Measurements from ENCODE around the gene CSRP1. TPM values are rescaled to one million over a fixed set of nuclear protein-coding genes. Genes with fewer than 3 reads are reported as not detected.

CSRP1 gene
- total and polyA plus RNA-seq, 2 donors (not counting 1 experiment from before 2014, with no cell fraction given) = 23.8 to 36.7 TPM

GRCh38 chr1:201500670-201501120 is 6.2 kb downstream of the CSRP1 start:
- CTCF ChIA-PET = interaction anchor here (0.6 to 5.3 kb wide), 3 partner anchors 13 to 19 kb away, joined by 3 to 59 read pairs (median 33); no protein-coding TSS in a partner anchor
- Histone ChIP-seq H3K4me3 (ENCODE audit: control extremely low read depth in 1 of 5, extremely low read depth in 1 of 5, insufficient read depth in 1 of 5, low read depth in 2 of 5, low read length in 4 of 5) (no peak overlapping the region), H3K9me3 (ENCODE audit: control extremely low read depth in 1 of 3, control insufficient read depth in 2 of 3, insufficient read depth in 1 of 3, low read length in 2 of 3) (no peaks in the 10 kb centered on the region), H3K9ac (ENCODE audit: low read length) (no peak overlapping the region), H3K4me1 (ENCODE audit: control insufficient read depth in 2 of 2, insufficient read depth in 2 of 2, low read length in 2 of 2) (peaks cover 5 to 7% of the 10 kb centered on the region in 2 donors), H4K20me1 (ENCODE audit: control insufficient read depth, insufficient read depth, low read length, poor library complexity, severe bottlenecking) (no peaks in the 10 kb centered on the region), H3K36me3 (replicated peaks in 1 of 2; ENCODE audit: control extremely low read depth in 1 of 2, control insufficient read depth in 1 of 2, extremely low read depth in 1 of 2, insufficient read depth in 2 of 2, low read length in 1 of 2) (peaks cover 0 to 4% of the 10 kb centered on the region in 2 experiments), H2AFZ (ENCODE audit: insufficient read depth, low read depth, low read length, poor library complexity, severe bottlenecking) (no peak overlapping the region), H3K27ac (ENCODE audit: low read length in 2 of 2) (no peak overlapping the region), H3K79me2 (ENCODE audit: control insufficient read depth, insufficient read depth, low read length) (peaks cover 30% of the 10 kb centered on the region), H3K27me3 (replicated peaks in 1 of 4; ENCODE audit: control extremely low read depth in 1 of 4, control insufficient read depth in 3 of 4, insufficient read depth in 4 of 4, low read length in 3 of 4) (no peaks in the 10 kb centered on the region), H3K4me2 (replicated peaks; ENCODE audit: low read depth, low read length, poor library complexity, severe bottlenecking) (no peak overlapping the region)
- H3K27ac Mint-ChIP-seq = no peak overlapping the region
- H3K9me3 Mint-ChIP-seq (ENCODE audit: insufficient read depth) = no peaks in the 10 kb centered on the region
- DNase-seq (no peak), ATAC-seq (ENCODE audit: low read depth) (no peak)
- TF ChIP-seq CTCF (IDR thresholded peaks at IDR 0.05) = no peak
- WGBS (ENCODE audit: insufficient coverage) = 96% methylated on average over 2 of the region's 4 CpGs
- H3K4me1 Mint-ChIP-seq = peaks cover 10% of the 10 kb centered on the region
- POLR2A ChIA-PET = no interaction called here
- intact Hi-C loops (cut with micrococcal nuclease) = no loop called here
- no peaks in the 10 kb centered on the region for H3K27me3 Mint-ChIP-seq
- no peak overlapping the region for H3K4me3 Mint-ChIP-seq

- no peak for ATAC-seq (ENCODE audit: low read depth)
- POLR2A ChIA-PET = no interaction called here
Observed at GRCh38 chr1:201499795-201500669, 6.9 kb downstream of the CSRP1 start.

More at GRCh38 chr1:201499795-201500669, 6.9 kb downstream of the CSRP1 start:
- Mint-ChIP-seq H3K27me3 (no peaks in the 10 kb centered on the region), H3K9me3 (ENCODE audit: insufficient read depth) (no peaks in the 10 kb centered on the region), H3K27ac (no peak overlapping the region), H3K4me1 (peaks cover 4% of the 10 kb centered on the region), H3K4me3 (no peak overlapping the region)
- no peak overlapping the region for H3K9ac ChIP-seq (ENCODE audit: low read length)
- H3K4me1 ChIP-seq (ENCODE audit: control insufficient read depth in 2 of 2, insufficient read depth in 2 of 2, low read length in 2 of 2) = peaks cover 0 to under 1% of the 10 kb centered on the region in 2 donors
- peaks cover 30% of the 10 kb centered on the region for H3K79me2 ChIP-seq (ENCODE audit: control insufficient read depth, insufficient read depth, low read length)
- H2AFZ ChIP-seq (ENCODE audit: insufficient read depth, low read depth, low read length, poor library complexity, severe bottlenecking) = no peak overlapping the region
- WGBS (ENCODE audit: insufficient coverage) = 98% methylated on average over 7 of the region's 8 CpGs
- intact Hi-C loops (cut with micrococcal nuclease) = no loop called here
- CTCF ChIA-PET = interaction anchor here (1.1 to 6.1 kb wide), 4 partner anchors 13 to 61 kb away, joined by 3 to 59 read pairs (median 40); no protein-coding TSS in a partner anchor
- no peak overlapping the region for H3K4me2 ChIP-seq (replicated peaks; ENCODE audit: low read depth, low read length, poor library complexity, severe bottlenecking)
- TF ChIP-seq CTCF (IDR thresholded peaks at IDR 0.05) = no peak
- TF ChIP-seq EZH2 (IDR thresholded peaks at IDR 0.05; ENCODE audit: borderline replicate concordance, insufficient read depth, low read depth, low read length, poor library complexity, severe bottlenecking) = no peak
- peaks cover 0 to 9% of the 10 kb centered on the region in 2 experiments for H3K36me3 ChIP-seq (replicated peaks in 1 of 2; ENCODE audit: control extremely low read depth in 1 of 2, control insufficient read depth in 1 of 2, extremely low read depth in 1 of 2, insufficient read depth in 2 of 2, low read length in 1 of 2)
- H3K4me3 ChIP-seq (ENCODE audit: control extremely low read depth in 1 of 5, extremely low read depth in 1 of 5, insufficient read depth in 1 of 5, low read depth in 2 of 5, low read length in 4 of 5) = no peak overlapping the region
- no peak overlapping the region for H3K27ac ChIP-seq (ENCODE audit: low read length in 2 of 2)
- DNase-seq = no peak
- no peaks in the 10 kb centered on the region for H4K20me1 ChIP-seq (ENCODE audit: control insufficient read depth, insufficient read depth, low read length, poor library complexity, severe bottlenecking)
- no peaks in the 10 kb centered on the region for H3K27me3 ChIP-seq (replicated peaks in 1 of 4; ENCODE audit: control extremely low read depth in 1 of 4, control insufficient read depth in 3 of 4, insufficient read depth in 4 of 4, low read length in 3 of 4)
- no peaks in the 10 kb centered on the region for H3K9me3 ChIP-seq (ENCODE audit: control extremely low read depth in 1 of 3, control insufficient read depth in 2 of 3, insufficient read depth in 1 of 3, low read length in 2 of 3)
